Stomach (tissue), 4 donors: ENCODE measurements around the gene DGCR8.

Experiments used
- CTCF ChIP-seq, 7 experiments: fragments of 450-650 bp in 4 of 7; fragments of 200-600 bp in 3 of 7; sonication (generic) in 3 of 7; IDR thresholded peaks; one replicate each; pipeline ENCODE4 v1.5.1; 2016 to 2019; ENCODE audit warnings: antibody characterized with exemption in 7 of 7, control low read depth in 2 of 7, mild to moderate bottlenecking in 1 of 7
- EP300 ChIP-seq: sonication (generic); formaldehyde crosslinking; IDR thresholded peaks from one replicate; pipeline ENCODE4 v1.6.1; 2017; ENCODE audit warnings: antibody characterized with exemption
- POLR2A ChIP-seq, 4 donors: fragments of 450-650 bp; IDR thresholded peaks; one replicate each; pipeline ENCODE4 v1.6.1; 2016; ENCODE audit warnings: antibody characterized with exemption in 4 of 4, control low read depth in 2 of 4, mild to moderate bottlenecking in 1 of 4, moderate library complexity in 1 of 4

GRCh38 chr22:20055654-20056053 lies 24.4 kb upstream of the DGCR8 start:
- TF ChIP-seq CTCF (IDR thresholded peaks at IDR 0.05) (no peak), POLR2A (IDR thresholded peaks at IDR 0.05) (no peak), EP300 (no peak)
